Measurements from ENCODE around the gene STIM2.
"Not testable (repeated sequence)": the region's sequence is repeated elsewhere in the genome, so short reads cannot be mapped to it uniquely, and the experiment has no call there.

Gene STIM2

GRCh38 chr4:26867914-26868684 is 7.5 kb downstream of the STIM2 start:
- DNase-seq (ENCODE audit: low spot score): no peak

GRCh38 chr4:26870576-26871262 is 10.1 kb downstream of the STIM2 start:
- no peak for DNase-seq (ENCODE audit: low spot score)

- DNase-seq (ENCODE audit: low spot score): no peak
Observed at GRCh38 chr4:26871611-26872010, 11.0 kb downstream of the STIM2 start.

GRCh38 chr4:26873391-26874026 is 12.9 kb downstream of the STIM2 start:
- DNase-seq (ENCODE audit: low spot score): no peak

- DNase-seq (ENCODE audit: low spot score): no peak
Observed at GRCh38 chr4:26874110-26874509, 13.5 kb downstream of the STIM2 start.

GRCh38 chr4:26877406-26877805 is 16.8 kb downstream of the STIM2 start:
- DNase-seq (ENCODE audit: low spot score): no peak

GRCh38 chr4:26877961-26878360 is 17.3 kb downstream of the STIM2 start:
- no peak for DNase-seq (ENCODE audit: low spot score)

- no peak for DNase-seq (ENCODE audit: low spot score)
Observed at GRCh38 chr4:26878794-26879391, 18.3 kb downstream of the STIM2 start.

GRCh38 chr4:26879805-26880204 is 19.2 kb downstream of the STIM2 start:
- DNase-seq (ENCODE audit: low spot score): no peak

- DNase-seq (ENCODE audit: low spot score): no peak
Observed at GRCh38 chr4:26884026-26884425, 23.4 kb downstream of the STIM2 start.

GRCh38 chr4:26884486-26884988 is 23.9 kb downstream of the STIM2 start:
- no peak for DNase-seq (ENCODE audit: low spot score)

GRCh38 chr4:26885912-26886274 is 25.3 kb downstream of the STIM2 start:
- DNase-seq (ENCODE audit: low spot score): no peak

GRCh38 chr4:26887143-26887542 is 26.5 kb downstream of the STIM2 start:
- DNase-seq (ENCODE audit: low spot score): no peak

GRCh38 chr4:26887809-26888208 is 27.2 kb downstream of the STIM2 start:
- DNase-seq (ENCODE audit: low spot score): no peak

- DNase-seq (ENCODE audit: low spot score): no peak
Observed at GRCh38 chr4:26889356-26889755, 28.7 kb downstream of the STIM2 start.

GRCh38 chr4:26891054-26891453 is 30.4 kb downstream of the STIM2 start:
- no peak for DNase-seq (ENCODE audit: low spot score)

- DNase-seq (ENCODE audit: low spot score): no peak
Observed at GRCh38 chr4:26891867-26892266, 31.2 kb downstream of the STIM2 start.

GRCh38 chr4:26892480-26893150 is 32.0 kb downstream of the STIM2 start:
- DNase-seq (ENCODE audit: low spot score): no peak

- DNase-seq (ENCODE audit: low spot score): no peak
Observed at GRCh38 chr4:26893491-26893890, 32.9 kb downstream of the STIM2 start.

- not testable (repeated sequence) for DNase-seq (ENCODE audit: low spot score)
Observed at GRCh38 chr4:26894881-26895280, 34.2 kb downstream of the STIM2 start.

- DNase-seq (ENCODE audit: low spot score): peak; percentile 13
Observed at GRCh38 chr4:26896636-26897035, 36.0 kb downstream of the STIM2 start.

GRCh38 chr4:26899991-26900390 is 39.4 kb downstream of the STIM2 start:
- DNase-seq (ENCODE audit: low spot score): no peak

Measured in AG08396 (cell line).